Fibroblast of pulmonary artery (primary cell): ENCODE results near the gene FOXN1.

Experiments used
- DNase-seq: peaks from one replicate; pipeline ENCODE4 v3.0.0-alpha.2; 2010; ENCODE audit warnings: low read depth
- H3K4me3 ChIP-seq: replicated peaks from 2 replicates; pipeline ENCODE4 v1.5.1; 2011; ENCODE audit warnings: low read depth, mild to moderate bottlenecking, control low read depth, low read length, moderate library complexity
- TF ChIP-seq, protein P1 (sequence below): IDR thresholded peaks from 2 replicates; pipeline ENCODE4 v1.5.1; 2011; ENCODE audit warnings: mild to moderate bottlenecking, control low read depth, low read length, inconsistent platforms; ENCODE audit errors: missing control alignments

The FOXN1 gene

DNA sequence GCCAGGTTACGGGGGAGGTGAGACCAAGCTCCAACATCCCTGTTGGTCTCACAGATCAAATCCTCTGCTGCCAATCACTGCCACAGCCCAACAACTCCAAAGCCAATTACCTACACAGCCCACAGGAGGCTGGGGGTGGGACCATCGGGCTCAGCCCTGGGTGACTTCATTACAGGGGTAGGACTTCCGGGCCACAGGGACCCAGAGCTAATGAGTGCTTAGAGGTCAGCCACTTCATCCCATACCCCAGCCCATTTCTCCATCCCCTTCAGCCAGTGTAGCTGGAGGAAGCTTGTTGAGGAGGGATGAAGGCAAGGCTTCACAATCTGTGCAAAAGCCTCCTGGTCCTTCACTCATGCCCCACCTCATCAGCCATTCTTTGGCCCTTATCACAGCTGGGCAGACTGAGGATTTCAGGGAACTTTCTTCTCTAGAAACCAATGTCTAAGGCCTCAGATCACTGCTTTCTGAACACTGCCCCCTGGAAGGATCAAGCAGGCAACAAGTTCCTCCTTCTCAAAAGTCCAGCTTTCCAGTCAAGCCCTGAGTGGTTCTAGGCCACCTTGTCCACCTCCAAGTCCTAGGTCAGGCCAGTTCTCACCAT is 5.8 kb downstream of the FOXN1 start:
- TF ChIP-seq, protein P1, sequence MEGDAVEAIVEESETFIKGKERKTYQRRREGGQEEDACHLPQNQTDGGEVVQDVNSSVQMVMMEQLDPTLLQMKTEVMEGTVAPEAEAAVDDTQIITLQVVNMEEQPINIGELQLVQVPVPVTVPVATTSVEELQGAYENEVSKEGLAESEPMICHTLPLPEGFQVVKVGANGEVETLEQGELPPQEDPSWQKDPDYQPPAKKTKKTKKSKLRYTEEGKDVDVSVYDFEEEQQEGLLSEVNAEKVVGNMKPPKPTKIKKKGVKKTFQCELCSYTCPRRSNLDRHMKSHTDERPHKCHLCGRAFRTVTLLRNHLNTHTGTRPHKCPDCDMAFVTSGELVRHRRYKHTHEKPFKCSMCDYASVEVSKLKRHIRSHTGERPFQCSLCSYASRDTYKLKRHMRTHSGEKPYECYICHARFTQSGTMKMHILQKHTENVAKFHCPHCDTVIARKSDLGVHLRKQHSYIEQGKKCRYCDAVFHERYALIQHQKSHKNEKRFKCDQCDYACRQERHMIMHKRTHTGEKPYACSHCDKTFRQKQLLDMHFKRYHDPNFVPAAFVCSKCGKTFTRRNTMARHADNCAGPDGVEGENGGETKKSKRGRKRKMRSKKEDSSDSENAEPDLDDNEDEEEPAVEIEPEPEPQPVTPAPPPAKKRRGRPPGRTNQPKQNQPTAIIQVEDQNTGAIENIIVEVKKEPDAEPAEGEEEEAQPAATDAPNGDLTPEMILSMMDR = no peak
- no peak overlapping the region for H3K4me3 ChIP-seq
- DNase-seq = no peak

DNA sequence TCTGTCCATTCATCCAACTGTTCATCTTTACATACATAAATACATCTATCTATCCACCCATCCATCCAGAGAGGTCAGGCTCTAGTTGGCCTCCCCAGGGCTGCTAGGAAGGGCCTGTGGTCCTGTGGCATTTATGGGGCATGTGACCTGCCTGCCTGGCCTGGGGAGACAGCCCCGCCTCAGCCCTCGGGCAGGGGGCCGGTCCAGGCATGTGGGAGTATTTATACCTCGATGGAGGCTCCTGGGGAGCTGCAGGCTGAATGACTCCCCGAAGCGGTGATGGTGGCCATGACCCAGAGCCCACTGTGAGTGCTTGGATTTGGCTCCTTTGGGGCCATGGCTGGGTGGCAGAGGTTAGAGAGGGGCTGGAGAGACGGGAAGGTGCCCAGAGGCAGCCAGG is 7.3 kb downstream of the FOXN1 start:
- DNase-seq = no peak
- H3K4me3 ChIP-seq = no peak overlapping the region
- TF ChIP-seq, protein P1 = no peak

DNA sequence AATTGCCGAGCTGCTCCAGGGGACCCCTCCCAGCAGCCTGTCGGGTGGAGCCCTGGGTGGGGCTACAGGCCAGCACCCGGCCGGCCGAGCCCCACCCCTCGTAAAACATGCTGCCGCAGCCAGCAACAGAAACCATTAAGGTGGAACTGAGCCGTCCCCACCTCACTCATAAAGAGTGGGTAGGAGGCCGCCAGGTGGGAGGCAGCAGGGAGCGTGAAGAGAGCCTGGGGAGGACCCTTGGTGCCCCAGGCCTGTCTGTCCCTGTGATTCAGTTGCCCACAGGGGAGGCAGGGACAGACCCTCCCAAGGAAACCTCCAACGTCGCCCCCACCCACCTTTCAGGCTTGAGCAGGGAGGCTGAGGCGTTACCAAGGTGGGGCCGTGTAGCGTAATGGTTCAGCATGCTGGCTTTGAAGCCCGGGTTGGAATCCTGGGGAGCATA is 8.4 kb downstream of the FOXN1 start:
- no peak overlapping the region for H3K4me3 ChIP-seq
- no peak for DNase-seq
- TF ChIP-seq, protein P1 = no peak

DNA sequence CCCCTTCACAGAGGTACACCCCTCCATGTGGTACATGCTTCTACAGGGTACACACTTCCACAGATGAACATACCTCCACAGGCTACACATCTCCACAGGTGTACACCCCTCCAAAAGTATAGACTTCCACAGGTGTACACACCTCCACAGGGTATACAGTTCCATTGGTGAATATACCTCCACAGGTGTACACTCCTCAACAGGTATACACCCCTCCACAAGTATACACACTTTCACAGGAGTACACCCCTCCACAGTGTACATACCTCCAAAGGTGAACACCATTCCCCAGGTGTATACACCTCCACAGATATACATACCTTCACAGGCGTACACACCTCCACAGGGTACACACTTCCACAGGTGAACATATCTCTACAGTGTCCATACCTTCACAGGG is 9.4 kb downstream of the FOXN1 start:
- TF ChIP-seq, protein P1 = no peak
- no peak overlapping the region for H3K4me3 ChIP-seq
- DNase-seq = no peak

DNA sequence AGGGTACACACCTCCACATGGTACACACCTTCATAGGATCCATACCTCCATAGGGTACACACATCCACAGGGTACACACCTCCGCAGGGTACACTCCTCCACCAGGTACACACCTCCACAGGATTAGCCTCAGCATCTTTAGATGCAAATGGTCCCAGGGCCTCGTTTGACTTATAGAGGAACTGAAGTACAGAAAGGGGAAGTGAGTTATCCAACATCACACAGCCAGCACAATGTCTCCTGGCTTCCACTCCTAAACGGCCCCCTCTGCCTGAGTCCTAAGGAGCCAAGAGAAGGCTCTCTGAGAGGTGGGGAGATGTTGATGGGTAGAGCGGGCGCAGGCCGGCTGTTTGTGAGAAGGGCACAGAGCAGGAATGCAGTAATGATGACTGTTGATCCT is 12.0 kb downstream of the FOXN1 start:
- TF ChIP-seq, protein P1 = no peak
- no peak overlapping the region for H3K4me3 ChIP-seq
- DNase-seq = no peak

DNA sequence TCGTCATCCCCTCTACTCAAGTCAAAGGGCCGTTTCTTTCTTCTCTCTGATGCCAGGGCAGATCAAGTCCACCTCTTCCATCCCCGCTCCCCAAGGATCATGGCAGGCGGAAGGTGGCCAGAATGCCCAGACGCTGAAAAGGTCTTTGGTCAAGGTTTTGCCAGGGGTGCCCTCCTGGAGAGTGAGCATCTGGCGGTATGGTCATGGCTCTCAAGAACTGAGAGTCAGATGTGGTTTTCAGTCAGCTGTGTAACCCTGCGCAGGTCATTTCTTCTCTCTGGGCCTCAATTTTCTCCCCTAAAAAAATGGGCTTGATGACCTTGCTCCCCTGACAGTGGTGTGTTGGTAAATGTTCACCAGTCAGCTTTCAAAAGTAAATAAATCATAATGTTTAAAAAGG is 12.4 kb downstream of the FOXN1 start:
- no peak for DNase-seq
- no peak overlapping the region for H3K4me3 ChIP-seq
- TF ChIP-seq, protein P1 = no peak

DNA sequence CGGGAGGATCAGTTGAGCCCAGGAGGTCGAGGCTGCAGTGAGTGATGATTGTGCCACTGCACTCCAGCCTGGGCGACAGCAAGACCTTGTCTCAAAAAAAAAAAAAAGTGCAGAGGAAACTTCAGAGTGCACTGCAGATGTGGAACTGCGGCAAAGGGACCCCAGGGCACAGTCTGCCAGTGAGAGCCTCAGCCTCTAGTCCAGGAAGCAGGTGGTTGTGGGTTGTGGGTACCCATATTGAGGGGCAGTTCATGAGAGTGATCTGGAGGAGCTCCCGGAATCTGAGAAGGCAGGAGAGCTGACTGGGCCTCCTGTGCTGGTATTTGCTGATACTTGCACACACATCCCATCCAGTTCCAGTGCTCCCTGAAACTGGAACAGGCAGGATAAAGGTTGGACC is 13.1 kb downstream of the FOXN1 start:
- TF ChIP-seq, protein P1 = no peak
- DNase-seq = no peak
- H3K4me3 ChIP-seq = no peak overlapping the region
